ENCODE results near the gene CST4.

- no peak for TF ChIP-seq CTCF (IDR thresholded peaks at IDR 0.05; ENCODE audit: insufficient read depth, low read depth, low read length)
- no peak for TF ChIP-seq EZH2 (IDR thresholded peaks at IDR 0.05; ENCODE audit: insufficient read depth, low read length)
Observed at GRCh38 chr20:23666698-23667097, 22.1 kb downstream of the CST4 start.

Measured in astrocyte (in vitro differentiated cells and primary cell).